SW480 (cell line): ENCODE data around the gene HAO1.
"Not testable (repeated sequence)": the region's sequence is repeated elsewhere in the genome, so short reads cannot be mapped to it uniquely, and the experiment has no call there.

ENCODE experiments used
- DNase-seq: peaks from one replicate; pipeline ENCODE4 v3.0.0-alpha.2; 2016; ENCODE audit warnings: low spot score

HAO1 gene

DNA sequence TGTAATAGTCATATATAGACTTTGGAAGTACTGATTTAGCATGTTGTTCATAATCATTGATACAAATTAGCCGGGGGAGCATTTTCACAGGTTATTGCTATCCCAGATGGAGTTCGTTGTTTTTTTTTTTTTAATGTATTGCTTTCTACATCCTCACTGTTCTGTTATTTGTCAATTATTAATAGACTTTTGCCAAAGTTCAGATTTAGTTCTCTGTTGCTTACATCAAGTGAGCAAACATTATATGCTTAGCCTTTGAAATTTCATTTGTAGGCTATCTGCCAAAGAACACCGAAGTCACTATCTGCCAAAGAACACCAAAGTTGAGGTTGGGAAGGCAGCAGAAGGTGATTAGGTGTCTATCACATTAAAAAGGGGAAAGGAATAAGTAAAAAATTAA, at the start of gene HAO1:
Gene HAO1, minus strand, starts transcription at position 118 of the 400 bp plus-strand sequence. Its CDS starts 36 bp downstream, at position 82.
- DNase-seq, result no peak

DNA sequence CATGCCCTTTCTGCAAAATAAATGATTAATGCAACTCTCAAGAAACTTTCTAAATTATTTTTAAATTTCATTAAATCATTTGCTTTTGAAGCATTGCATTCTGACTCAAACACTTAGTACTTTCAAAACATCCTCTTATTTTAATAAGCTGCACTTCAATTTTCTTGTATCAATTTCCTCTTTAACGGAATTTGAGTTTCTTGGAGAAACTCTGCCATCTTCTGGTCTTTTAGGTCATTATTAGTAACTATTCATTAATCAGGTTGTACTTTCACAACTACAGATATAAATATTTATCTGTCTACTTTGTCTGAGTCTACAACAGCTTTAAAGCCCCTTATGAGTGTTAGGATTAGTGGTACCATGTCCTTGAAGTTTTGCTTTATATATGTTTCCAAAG, 49.1 kb upstream of the HAO1 start:
- no peak for DNase-seq

DNA sequence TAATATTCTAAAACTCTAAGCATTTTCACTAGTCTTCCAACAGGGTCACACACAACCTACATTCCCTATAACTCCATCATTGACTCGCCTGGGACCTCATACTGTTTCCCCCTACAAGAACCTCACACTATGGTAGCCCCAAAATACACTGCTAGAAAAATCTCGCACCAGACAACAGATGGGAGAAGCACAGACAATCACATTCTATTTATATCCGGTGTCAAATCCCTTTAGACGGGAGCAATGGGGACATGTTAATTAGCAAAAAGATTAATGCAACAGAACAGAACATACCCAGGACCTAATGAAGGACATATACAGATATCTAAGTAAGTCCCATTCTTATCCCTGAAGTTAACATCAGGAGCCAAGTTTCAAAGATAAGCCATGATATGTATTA, 45.7 kb upstream of the HAO1 start:
- DNase-seq, result no peak

DNA sequence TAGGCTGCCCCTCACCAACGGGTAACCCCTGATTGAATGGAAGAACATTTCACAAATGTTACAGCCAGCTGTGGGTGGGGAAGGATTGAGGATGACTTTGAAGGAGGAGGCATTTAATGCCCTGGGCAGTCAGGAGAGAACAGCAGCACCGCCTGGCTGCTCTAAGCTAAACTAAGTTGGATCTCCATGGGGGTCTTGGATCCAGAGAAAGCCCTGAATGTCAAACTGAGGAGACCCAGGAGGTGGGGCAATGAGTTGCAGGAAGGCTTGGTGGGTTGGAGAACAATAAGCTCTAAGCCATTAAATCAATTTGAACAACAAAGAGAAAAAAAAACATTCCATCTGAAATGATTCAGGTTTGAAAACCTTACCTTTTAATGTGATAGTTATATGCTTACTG, 43.9 kb upstream of the HAO1 start:
- DNase-seq, result no peak

DNA sequence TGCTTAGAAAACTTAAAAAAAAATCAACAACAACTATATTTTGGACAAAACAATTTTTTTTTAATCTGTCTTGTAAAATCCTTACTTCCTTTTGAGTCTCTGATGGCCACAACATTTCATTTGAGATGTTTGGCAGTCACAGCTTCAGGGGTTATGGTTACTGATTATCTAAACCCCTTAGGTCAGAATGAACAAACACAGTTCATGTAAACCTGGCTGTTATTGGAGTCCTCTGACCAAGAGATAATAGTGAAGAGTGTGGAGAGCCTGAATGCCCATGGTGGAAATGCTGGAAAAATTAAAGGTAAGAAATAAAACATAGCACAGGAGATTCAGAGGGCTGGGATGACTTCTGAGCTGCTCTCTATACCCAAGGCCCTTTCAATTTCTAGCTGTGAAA, 41.1 kb upstream of the HAO1 start:
- DNase-seq, result no peak

DNA sequence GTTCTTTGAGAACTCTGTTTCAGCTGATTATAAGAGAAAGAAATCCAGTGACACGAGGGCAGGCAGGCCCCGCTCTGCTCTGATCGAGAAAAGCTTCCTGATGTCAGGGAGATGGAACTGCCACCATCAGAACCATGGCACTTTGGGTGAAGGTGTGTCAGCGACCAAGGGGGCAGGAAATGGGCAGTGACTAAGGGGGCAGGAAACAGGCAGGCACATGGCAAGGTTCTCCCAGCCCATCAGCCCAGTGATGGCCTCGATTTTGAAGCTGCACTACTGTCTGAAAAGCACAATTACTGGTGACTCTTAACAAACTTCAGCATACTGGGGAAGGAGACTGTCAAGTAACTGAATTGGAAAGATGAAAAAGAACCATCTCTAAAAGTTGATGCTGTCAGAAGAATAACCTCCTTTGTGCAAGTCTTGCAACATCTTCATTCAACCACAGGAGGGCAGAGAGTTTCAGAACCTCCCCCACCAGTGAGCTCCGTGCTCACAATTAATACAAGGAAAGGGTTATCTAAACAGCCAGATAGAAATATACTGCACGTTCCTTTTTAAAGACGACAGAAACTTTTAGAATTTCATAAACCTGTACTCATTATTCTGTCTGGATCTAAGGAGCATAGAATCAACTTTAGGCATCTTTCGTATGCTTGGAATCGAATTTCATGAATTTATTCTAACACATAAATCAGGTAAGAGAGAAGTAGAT, 40.2 kb upstream of the HAO1 start:
- peak; percentile 53 for DNase-seq

DNA sequence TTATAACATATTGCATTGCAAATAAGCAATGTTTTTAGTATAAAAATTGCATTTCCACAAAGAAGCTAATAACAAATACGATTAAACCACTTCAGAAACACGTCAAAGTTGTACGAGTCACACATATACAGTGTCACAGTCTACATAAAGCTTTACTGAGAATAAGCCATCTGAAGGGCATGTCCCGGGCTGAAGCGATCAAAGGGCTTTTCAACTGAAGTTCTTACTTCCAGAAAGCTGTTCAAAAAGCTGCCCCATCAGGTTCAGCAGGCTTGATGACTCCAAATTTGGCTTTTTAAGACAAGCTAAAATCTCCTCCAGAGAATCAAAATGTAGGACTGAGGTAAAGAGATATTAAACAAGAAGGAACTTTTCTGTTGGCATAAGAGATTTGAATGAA, 37.5 kb upstream of the HAO1 start:
- no peak for DNase-seq

DNA sequence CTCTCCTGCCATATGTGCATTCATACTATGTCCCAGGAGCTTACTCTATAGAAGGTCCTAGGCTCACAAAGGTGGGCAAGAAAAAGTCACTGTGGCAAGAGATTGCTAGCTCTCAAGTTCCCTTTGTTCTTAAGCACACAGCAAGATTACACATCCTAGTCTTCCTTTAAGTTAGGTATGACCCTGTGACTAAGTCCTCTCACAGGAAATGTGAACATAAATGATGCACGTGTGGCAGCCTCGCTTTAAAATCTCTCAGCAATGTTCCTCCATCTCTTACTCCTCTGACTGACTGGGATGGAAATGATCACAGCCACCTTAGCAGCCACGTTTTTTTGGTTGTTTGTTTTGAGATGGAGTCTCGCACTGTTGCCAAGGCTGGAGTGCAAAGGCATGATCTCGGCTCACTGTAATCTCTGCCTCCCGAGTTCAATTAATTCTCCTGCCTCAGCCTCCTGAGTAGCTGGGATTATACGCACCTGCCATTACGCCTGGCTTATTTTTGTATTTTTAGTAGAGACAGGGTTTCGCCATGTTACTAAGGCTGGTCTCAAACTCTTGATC, 35.7 kb upstream of the HAO1 start:
- no peak for DNase-seq

DNA sequence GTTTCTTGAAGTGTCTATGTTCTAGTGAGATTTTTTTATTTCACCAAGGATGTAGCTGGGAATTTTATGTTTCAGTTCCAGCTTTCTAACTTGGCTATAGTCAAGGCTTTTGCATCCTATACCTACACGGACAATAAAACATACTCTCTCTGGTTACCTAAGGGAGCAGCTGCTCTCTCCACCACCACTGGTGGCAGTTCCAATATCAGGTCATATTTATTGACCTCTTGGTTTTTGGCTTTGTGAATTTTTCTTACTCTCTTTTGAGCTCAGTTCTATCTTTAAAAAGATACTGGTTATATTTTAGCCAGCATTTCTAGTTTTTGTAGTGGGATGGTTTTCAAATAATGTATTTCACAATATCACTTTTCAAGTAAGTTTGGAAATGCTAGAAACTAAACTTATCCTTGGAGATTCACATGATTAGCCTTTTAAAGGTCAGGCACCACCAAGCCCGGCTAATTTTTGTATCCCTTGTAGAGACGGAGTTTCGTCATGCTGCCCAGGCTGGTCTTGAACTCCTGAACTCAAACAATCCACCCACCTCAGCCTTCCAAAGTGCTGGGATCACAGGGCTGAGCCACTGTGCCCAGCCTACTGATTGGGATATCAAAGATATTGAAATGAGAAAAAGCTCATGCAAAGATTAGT, 34.7 kb upstream of the HAO1 start:
- no peak for DNase-seq

DNA sequence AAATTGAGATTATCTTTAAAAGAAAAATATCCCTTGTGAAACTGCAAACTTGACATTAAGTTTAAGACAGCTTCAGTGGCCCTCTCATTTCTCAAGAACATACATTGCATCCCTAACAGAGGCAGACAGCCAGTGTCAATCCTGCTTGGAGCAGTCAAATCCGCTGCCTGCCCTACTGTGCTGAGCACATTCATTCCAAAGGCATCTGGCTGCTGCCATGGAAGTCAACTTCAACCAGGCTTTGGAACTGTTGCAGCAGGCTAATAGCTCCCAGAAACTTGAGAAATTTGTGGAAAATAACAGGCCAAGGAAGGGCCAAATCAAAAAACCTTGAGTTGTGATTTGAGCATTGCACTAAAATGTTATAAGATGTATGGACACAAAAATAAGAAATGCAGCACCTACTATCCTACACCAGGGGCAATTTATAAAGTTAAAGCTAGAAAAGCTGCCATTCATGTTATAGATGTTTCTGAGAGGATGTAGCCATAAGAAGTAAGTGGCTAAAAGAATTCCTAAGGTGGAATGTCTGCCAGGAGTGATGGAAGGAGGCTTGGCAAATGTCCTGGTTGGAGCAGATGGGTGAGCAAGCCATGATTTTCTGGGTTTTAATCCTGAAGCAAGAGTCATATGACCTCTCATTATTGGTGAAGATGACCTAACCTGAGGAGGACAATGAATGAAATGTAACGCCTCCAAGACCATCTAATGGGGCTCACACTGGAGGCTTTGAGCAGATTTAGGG, 31.4 kb upstream of the HAO1 start:
- DNase-seq, result no peak

DNA sequence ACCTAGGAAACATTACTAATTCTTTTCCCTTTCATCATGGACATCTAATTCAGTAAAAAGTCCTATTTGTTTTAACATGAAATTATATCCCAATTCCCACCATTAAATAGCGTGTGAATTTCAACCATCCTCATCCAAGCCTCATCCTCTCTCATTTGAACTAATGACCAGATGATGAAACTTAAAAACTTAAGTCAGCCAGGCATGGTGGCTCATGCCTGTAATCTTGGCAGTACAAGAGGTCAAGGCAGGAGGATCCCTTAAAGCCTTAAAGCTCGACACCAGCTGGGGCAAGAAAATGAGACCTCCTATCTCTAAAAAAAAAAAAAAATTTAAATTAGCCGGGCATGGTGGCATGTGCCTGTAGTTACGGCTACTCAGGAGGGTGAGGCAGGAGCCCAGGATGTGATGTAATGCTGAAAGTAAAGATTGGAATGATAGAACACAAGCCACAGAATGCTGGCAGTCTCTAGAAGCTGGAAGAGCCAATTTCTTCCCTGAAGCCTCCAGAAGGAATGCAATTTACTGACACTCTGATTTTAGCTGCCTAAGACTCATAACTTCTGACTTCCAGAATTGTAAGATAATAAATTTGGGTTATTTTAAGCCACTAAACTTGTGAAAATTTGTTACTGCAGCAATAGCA, 27.1 kb upstream of the HAO1 start:
- no peak for DNase-seq

DNA sequence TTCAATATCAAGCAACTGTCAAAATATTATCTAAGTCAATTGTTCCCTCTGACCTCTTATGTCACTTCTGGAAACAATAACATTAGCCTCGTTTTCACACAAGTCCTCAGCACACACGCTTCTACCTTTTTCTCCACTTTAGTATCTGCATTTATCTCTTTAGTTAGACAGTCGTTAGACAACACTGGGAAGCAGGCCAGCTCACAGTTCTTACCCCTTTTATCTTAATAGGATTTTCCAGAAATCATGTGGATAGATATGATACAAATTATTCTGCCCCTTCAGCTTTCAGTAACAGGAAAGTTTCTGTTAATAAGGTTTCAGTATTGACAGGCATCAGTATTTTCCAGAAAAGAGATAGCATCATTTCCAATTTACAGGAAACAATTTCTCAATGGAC, 25.9 kb upstream of the HAO1 start:
- no peak for DNase-seq

DNA sequence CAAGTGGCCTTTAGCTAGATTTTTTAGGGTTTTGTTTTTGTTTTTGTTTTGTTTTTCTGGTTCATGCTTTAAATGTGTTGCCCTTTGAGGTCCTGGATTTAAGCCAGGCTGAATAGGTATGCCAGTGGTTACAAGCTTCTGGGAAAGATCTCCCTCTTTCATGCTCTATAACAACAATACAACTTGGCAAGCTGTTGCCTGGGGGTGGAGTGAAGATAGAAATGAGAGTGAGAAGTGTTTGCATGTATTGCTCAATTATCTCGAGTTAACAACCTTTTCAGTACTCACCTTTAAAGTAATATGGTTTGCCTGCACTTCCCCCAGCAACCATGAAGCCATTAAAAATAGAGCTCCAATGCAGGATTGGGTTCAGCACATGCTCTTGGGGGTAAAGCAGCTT, 19.2 kb upstream of the HAO1 start:
- DNase-seq, result no peak

DNA sequence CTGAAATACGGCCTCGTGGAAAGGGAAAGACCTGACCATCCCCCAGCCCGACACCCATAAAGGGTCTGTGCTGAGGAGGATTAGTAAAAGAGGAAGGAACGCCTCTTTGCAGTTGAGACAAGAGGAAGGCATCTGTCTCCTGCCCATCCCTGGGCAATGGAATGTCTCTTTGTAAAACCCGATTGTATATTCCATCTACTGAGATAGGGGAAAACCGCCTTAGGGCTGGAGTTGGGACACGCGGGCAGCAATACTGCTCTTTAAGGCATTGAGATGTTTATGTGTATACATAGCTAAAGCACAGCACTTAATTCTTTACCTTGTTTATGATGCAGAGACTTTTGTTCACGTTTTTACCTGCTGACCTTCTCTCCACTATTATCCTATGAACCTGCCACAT, 16.3 kb upstream of the HAO1 start:
- DNase-seq, result not testable (repeated sequence)

DNA sequence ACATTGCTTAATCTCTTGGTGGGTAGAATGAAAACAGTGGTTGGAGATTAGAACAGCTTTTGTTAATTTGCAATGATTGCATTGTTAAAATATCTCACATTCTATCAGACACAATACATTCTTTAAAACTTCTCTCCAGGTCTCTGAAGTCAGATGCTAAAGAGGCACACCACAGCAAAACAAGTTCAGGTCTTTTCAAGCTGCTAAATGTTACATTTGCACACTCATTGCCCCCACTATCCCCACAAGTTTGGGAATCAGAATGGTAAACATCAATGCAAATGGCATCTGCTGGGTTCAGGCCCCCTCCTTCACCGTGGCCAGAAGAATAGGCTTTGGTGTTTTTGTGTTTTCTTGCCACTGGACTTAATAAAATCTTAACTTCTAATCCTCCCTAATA, 10.1 kb upstream of the HAO1 start:
- no peak for DNase-seq

DNA sequence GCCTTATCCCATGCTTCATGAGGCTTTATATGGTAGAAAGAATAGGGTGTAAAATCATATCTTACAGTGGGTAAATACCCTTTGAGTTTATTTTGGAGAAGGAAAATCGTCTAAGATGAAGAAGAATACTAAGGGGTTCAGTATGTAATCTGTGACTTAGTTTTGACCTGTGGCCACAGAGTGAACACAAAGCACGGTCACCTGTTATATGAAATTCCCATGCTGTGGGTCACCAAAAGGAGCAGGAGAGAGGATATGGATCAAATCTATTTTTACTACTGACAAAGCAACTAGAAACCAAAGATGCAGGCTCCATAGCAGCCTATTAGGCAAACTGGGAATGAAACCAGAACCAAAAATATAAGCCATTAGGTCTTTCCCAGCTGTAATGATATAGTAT, 3.6 kb upstream of the HAO1 start:
- DNase-seq, result no peak

DNA sequence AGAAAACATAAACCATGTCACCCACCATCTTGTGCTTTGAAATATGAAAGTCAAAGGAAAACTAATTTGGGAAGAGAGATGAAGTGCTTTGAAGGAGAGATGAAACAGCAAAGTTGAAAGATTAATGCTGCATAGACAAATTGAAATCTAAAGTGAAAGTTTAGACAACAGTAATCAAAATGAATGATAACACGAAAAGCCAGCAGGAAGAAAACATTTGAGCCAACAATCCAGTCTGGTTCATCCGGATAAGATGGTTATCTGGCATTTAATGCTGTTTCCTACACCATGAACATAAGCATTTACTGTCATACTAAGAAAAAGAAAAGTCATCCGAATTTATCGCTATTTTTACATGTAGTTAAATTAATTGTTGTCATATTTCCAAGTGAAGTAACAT, 595 bp downstream of the HAO1 start:
- no peak for DNase-seq

DNA sequence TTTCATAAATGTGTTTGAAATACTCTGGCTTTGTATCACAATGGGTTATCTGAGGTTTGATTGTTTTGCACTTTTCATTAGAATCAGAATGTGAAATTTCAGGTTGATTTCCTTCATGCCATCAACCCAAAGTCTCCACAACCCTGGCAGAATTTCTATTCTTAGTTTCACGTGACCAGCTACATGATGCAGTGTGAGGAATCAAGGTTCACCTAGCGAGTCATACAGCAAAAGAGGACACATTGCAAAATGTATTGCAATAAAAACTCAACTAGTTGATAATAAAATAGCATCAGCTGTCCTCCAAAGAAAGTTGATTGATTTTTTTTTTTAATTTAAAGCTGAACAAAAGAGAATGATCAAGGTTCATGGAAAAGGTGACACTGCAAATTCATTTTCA, 2.2 kb downstream of the HAO1 start:
- no peak for DNase-seq

DNA sequence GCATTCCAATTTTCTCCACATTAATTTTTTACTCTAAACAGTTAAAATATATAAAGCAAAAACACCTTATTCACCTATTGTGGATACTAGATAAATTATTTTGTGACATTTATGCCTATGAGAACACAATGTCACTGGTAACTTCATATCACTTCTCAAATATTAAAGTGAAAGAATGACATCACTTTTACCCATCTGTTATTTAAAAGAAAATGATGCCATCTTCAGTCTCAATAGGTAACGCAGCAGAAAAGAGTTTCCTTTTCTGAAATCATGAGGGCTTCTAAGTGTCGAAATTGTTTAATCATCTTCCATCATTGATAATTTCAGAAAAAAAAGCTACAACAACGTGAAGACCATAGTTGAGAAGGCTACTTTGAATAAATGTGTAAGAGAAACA, 2.9 kb downstream of the HAO1 start:
- DNase-seq, result no peak

DNA sequence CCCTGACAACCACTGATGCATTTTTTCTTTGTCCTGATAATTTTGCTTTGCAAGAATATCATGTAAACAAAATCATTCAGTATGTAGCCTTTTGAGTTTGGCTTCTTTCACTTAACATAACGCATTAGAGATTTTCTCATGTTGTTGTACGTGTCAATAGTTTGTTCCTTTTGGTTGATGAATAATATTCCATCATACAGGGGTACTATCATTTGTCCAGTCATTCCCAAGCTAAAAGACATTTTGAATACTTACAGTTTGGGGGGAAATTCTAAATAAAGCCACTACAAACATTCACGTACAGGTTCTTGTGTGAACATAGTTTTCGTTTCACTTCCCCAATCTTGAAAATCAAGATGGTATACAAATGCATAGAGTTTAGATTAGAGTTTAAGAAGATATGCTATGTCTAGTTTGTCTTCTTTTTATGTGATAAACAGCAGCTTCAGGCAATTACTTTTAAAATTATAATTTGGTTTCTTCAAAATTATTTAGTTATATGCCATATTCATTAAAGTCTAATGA, 5.2 kb downstream of the HAO1 start:
- DNase-seq, result no peak

DNA sequence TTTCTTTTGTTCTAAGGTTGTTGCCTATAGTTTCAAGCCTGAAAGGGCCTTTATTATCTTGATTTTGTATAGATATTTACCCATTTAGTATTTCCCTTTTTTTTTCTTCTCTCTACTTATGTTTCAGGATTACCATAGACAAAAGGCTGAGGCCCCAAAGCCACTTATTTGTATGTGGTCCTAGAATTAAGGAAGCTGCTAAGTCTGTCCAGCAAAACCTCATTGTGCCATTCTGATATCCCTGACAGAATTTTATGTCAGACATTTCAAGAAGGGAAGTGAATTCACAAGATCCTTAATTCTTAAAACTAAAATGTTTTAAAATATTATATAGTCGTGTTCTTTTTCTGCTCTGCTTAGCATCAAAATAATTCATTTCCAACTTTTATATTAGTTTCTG, 6.9 kb downstream of the HAO1 start:
- no peak for DNase-seq

DNA sequence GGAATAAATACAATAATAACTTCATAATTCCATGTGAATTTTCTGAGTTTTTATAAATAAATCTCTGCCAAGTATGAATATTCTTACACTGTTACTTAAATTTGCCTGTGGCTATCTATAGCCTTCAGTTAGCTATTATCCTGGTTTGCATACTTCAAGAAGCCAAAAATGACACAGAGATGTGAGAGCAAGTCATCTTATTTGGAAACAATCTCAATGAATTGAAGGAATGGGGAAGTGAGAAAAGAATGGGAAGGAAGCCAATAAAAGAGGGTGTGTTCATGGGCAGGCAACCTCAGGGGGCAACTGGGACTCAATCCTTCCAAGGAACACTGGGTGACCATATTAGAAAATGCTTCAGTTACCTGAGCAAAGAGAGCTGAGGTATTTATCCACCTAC, 9.9 kb downstream of the HAO1 start:
- no peak for DNase-seq
